Endothelial cell of umbilical vein (primary cell): ENCODE measurements around the gene HNRNPLL. TPM values are rescaled to one million over a fixed set of nuclear protein-coding genes. Genes with fewer than 3 reads are reported as not detected.
A peak's percentile ranks its signal among the peaks of the same experiment; 100 is the strongest.

ENCODE experiments used
- BruUV-seq: library from RNA; stranded (reverse); fragments of 400-500 nt; replicated peaks from 2 replicates; lab custom pipeline; 2021; lab: Mats Ljungman, UMichigan
- CTCF ChIA-PET: fragments of 300-600, 350-600 bp; sonication (Branson Sonifier 250); formaldehyde crosslinking; loops from one replicate; lab custom pipeline; 2021; ENCODE audit warnings: antibody characterized with exemption, inconsistent platforms; lab: Charles Lee
- POLR2A ChIA-PET: fragments of 300-600, 350-600 bp; sonication (Branson Sonifier 250); formaldehyde crosslinking; loops from one replicate; lab custom pipeline; 2021; ENCODE audit warnings: antibody characterized with exemption, inconsistent platforms; lab: Charles Lee
- DNase-seq: peaks from one replicate; pipeline ENCODE4 v3.0.0-alpha.2; 2011; ENCODE audit warnings: low read depth, low spot score
- FAIRE-seq: peaks from 2 replicates; lab custom pipeline; 2011; peaks lifted over from hg19 to GRCh38; lab: Jason Lieb, UNC
- H2AFZ ChIP-seq: 2 replicates; pipeline ENCODE4 v1.6.0; 2012; ENCODE audit warnings: low read depth, low read length, control low read depth, inconsistent platforms
- H3K27ac ChIP-seq: 2 replicates; pipeline ENCODE4 v1.5.1; 2011; ENCODE audit warnings: low read depth, mild to moderate bottlenecking, control low read depth, low read length, moderate library complexity; ENCODE audit not compliant: insufficient read depth
- H3K27me3 ChIP-seq, 2 experiments: 2 replicates each; pipeline versions ENCODE4 v1.6.0 to v1.6.1; 2011; ENCODE audit warnings: low read length in 2 of 2, mixed read lengths in 1 of 2; ENCODE audit not compliant: control insufficient read depth in 2 of 2, insufficient read depth in 2 of 2
- H3K36me3 ChIP-seq, 2 experiments: 2 replicates in 1 of 2; 3 replicates in 1 of 2; pipeline ENCODE4 v1.5.1; 2011; ENCODE audit warnings: low read length in 2 of 2, mild to moderate bottlenecking in 1 of 2, moderate library complexity in 1 of 2; ENCODE audit not compliant: control insufficient read depth in 2 of 2, insufficient read depth in 2 of 2; ENCODE audit errors: extremely low read depth in 1 of 2
- H3K4me1 ChIP-seq: 3 replicates; pipeline ENCODE4 v1.5.1; 2011; ENCODE audit warnings: mild to moderate bottlenecking, low read length; ENCODE audit not compliant: control insufficient read depth, insufficient read depth; ENCODE audit errors: extremely low read depth
- H3K4me2 ChIP-seq: 2 replicates; pipeline ENCODE4 v1.6.1; 2011; ENCODE audit warnings: low read length, control low read depth, mixed read lengths; ENCODE audit not compliant: insufficient read depth
- H3K4me3 ChIP-seq, 3 experiments: fragments of 200-600 bp in 1 of 3; sonication (generic), shearing (Covaris generic) in 1 of 3; replicated peaks in 1 of 3; 2 replicates each; pipeline ENCODE4 v1.5.1; 2011 to 2016; ENCODE audit warnings: control low read depth in 3 of 3, low read length in 3 of 3, mild to moderate bottlenecking in 2 of 3, inconsistent platforms in 1 of 3, low read depth in 1 of 3, moderate library complexity in 1 of 3; ENCODE audit not compliant: insufficient read depth in 1 of 3
- H3K79me2 ChIP-seq: 2 replicates; pipeline ENCODE4 v1.6.0; 2012; ENCODE audit warnings: low read length, inconsistent platforms; ENCODE audit not compliant: control insufficient read depth, insufficient read depth
- H3K9ac ChIP-seq: replicated peaks from 2 replicates; pipeline ENCODE3; 2011; ENCODE audit warnings: low read length, control low read depth; ENCODE audit not compliant: insufficient read depth; ENCODE audit errors: extremely low read depth
- H3K9me1 ChIP-seq: replicated peaks from 3 replicates; pipeline ENCODE4 v1.6.0; 2011; ENCODE audit warnings: mild to moderate bottlenecking, low read length; ENCODE audit not compliant: control insufficient read depth, insufficient read depth; ENCODE audit errors: extremely low read depth
- H3K9me3 ChIP-seq: replicated peaks from 2 replicates; pipeline ENCODE4 v1.5.1; 2012; ENCODE audit warnings: low read length, inconsistent platforms; ENCODE audit not compliant: control insufficient read depth, insufficient read depth
- H4K20me1 ChIP-seq: replicated peaks from 2 replicates; pipeline ENCODE3; 2011; ENCODE audit warnings: mild to moderate bottlenecking, low read length; ENCODE audit not compliant: control insufficient read depth, insufficient read depth; ENCODE audit errors: extremely low read depth
- EZH2 ChIP-seq: IDR thresholded peaks from 2 replicates; pipeline ENCODE4 v1.6.1; 2012; ENCODE audit warnings: borderline replicate concordance, low read depth, mild to moderate bottlenecking, moderate library complexity, low read length, inconsistent platforms; ENCODE audit not compliant: severe bottlenecking
- FOS ChIP-seq: IDR thresholded peaks from 2 replicates; pipeline ENCODE4 v1.6.1; 2011; ENCODE audit warnings: mild to moderate bottlenecking, low read length, moderate library complexity, borderline replicate concordance; ENCODE audit not compliant: insufficient read depth
- GATA2 ChIP-seq: IDR thresholded peaks from 2 replicates; pipeline ENCODE4 v1.7.0; 2011; ENCODE audit warnings: low read depth, mild to moderate bottlenecking, moderate library complexity, mixed read lengths, low read length; ENCODE audit not compliant: insufficient read length, insufficient read depth
- JUN ChIP-seq: IDR thresholded peaks from 2 replicates; pipeline ENCODE4 v1.6.1; 2011; ENCODE audit warnings: borderline replicate concordance, low read depth; ENCODE audit not compliant: insufficient read length, insufficient read depth
- MYC ChIP-seq: IDR thresholded peaks from one replicate; pipeline ENCODE4 v1.6.1; 2011; ENCODE audit warnings: mild to moderate bottlenecking, low read depth, low read length
- POLR2A ChIP-seq: IDR thresholded peaks from 2 replicates; pipeline ENCODE4 v1.6.1; 2012; ENCODE audit warnings: low read depth, mild to moderate bottlenecking, control low read depth, low read length
- POLR2AphosphoS5 ChIP-seq: IDR thresholded peaks from 2 replicates; pipeline ENCODE4 v1.6.1; 2012; ENCODE audit warnings: low read depth, mild to moderate bottlenecking, control low read depth, low read length, moderate library complexity; ENCODE audit not compliant: insufficient read depth
- dilution Hi-C: fragments of 300-500 bp; cut with MboI; formaldehyde crosslinking; loops from one replicate; pipeline ENCODE4 v1.15.0; 2019; ENCODE audit warnings: low sequenced_read_pairs; ENCODE audit not compliant: extremely low pct_ligation_motif_present
- intact Hi-C: fragments of 100-400 bp; cut with micrococcal nuclease; formaldehyde crosslinking; loops from one replicate; pipeline ENCODE4 v1.10.0; 2022
- polyA plus RNA-seq, 4 experiments: library from polyadenylated mRNA; depleted of rRNA in 3 of 4; stranded (reverse) in 3 of 4; unstranded in 1 of 4; fragments of >200 nt; gene quantifications; 2 replicates each; pipeline versions ENCODE4 v1.2.1 to v1.2.3, GENCODE V29; 2011 to 2012; ENCODE audit warnings: missing spikeins in 1 of 4
- total RNA-seq: library from RNA; stranded (reverse); gene quantifications from 2 replicates; pipeline ENCODE4 v1.2.3, GENCODE V29; 2021
- TF ChIP-seq, protein P1 (sequence below), 2 donors: IDR thresholded peaks; 1 replicate in 1 of 2; 2 replicates in 1 of 2; pipeline ENCODE4 v1.5.1; 2011; ENCODE audit warnings: low read length in 2 of 2, mild to moderate bottlenecking in 2 of 2, moderate library complexity in 2 of 2, control low read depth in 1 of 2, inconsistent platforms in 1 of 2, low read depth in 1 of 2; ENCODE audit not compliant: insufficient read depth in 1 of 2; ENCODE audit errors: extremely low read depth in 1 of 2
- TF ChIP-seq, protein P2 (sequence below): IDR thresholded peaks from 2 replicates; pipeline ENCODE4 v1.6.1; 2011; ENCODE audit not compliant: insufficient read depth, insufficient read length

Gene HNRNPLL
- total and polyA plus RNA-seq, 2 donors (not counting 3 experiments of a cell fraction or from before 2014, with no cell fraction given) = 19.8 to 56.2 TPM

- CTCF ChIA-PET = interaction anchor here (1.0 to 3.5 kb wide), 2 partner anchors 16 to 91 kb away, joined by 3 to 15 read pairs; partner anchors contain the start of gene HNRNPLL
- H3K4me3 ChIP-seq = no peak overlapping the region
- no peaks in the 10 kb centered on the region for H3K9me1 ChIP-seq
- FAIRE-seq (no peak), DNase-seq (peak; percentile 12)
- no peak overlapping the region for H3K4me2 ChIP-seq
- H3K9ac ChIP-seq = no peak overlapping the region
- no peaks in the 10 kb centered on the region for H3K9me3 ChIP-seq
- peaks cover 1 to 5% of the 10 kb centered on the region in 2 experiments for H3K27me3 ChIP-seq
- TF ChIP-seq FOS = no peak
- TF ChIP-seq JUN = no peak
- no peak for TF ChIP-seq POLR2AphosphoS5
- TF ChIP-seq, protein P1, sequence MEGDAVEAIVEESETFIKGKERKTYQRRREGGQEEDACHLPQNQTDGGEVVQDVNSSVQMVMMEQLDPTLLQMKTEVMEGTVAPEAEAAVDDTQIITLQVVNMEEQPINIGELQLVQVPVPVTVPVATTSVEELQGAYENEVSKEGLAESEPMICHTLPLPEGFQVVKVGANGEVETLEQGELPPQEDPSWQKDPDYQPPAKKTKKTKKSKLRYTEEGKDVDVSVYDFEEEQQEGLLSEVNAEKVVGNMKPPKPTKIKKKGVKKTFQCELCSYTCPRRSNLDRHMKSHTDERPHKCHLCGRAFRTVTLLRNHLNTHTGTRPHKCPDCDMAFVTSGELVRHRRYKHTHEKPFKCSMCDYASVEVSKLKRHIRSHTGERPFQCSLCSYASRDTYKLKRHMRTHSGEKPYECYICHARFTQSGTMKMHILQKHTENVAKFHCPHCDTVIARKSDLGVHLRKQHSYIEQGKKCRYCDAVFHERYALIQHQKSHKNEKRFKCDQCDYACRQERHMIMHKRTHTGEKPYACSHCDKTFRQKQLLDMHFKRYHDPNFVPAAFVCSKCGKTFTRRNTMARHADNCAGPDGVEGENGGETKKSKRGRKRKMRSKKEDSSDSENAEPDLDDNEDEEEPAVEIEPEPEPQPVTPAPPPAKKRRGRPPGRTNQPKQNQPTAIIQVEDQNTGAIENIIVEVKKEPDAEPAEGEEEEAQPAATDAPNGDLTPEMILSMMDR (IDR thresholded peaks at IDR 0.05; ENCODE audit: extremely low read depth in 1 of 2, insufficient read depth in 1 of 2, low read depth in 1 of 2, low read length in 2 of 2) = no peak
- no peak for TF ChIP-seq GATA2
- TF ChIP-seq MYC = no peak
- TF ChIP-seq EZH2 = no peak
- TF ChIP-seq, protein P2, sequence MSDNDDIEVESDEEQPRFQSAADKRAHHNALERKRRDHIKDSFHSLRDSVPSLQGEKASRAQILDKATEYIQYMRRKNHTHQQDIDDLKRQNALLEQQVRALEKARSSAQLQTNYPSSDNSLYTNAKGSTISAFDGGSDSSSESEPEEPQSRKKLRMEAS = no peak
- TF ChIP-seq POLR2A = no peak
- no TSS peak for BruUV-seq
- H3K36me3 ChIP-seq = no peaks in the 10 kb centered on the region
- H4K20me1 ChIP-seq = no peaks in the 10 kb centered on the region
- dilution Hi-C loops = no loop called here
- no peaks in the 10 kb centered on the region for H3K4me1 ChIP-seq
- no peaks in the 10 kb centered on the region for H3K79me2 ChIP-seq
- POLR2A ChIA-PET = no interaction called here
- no peak overlapping the region for H3K27ac ChIP-seq
- intact Hi-C loops = no loop called here
- H2AFZ ChIP-seq = no peak overlapping the region
Observed at GRCh38 chr2:38619458-38620164, 16.9 kb upstream of the HNRNPLL start.
